Vagina (tissue), 2 donors: ENCODE results near the gene DRGX. TPM values are rescaled to one million over a fixed set of nuclear protein-coding genes. Genes with fewer than 3 reads are reported as not detected.

Experiments used
- DNase-seq, 2 donors: peaks; one replicate each; pipeline ENCODE4 v3.0.0-alpha.2; 2017; ENCODE audit errors: extremely low spot score in 2 of 2
- H3K27ac ChIP-seq: fragments of 200-600 bp; sonication (generic); one replicate; pipeline ENCODE4 v1.5.1; 2019
- H3K27me3 ChIP-seq: fragments of 200-600 bp; sonication (generic); one replicate; pipeline ENCODE4 v1.5.1; 2019
- H3K36me3 ChIP-seq, 2 donors: fragments of 200-600 bp; sonication (generic); one replicate each; pipeline ENCODE4 v1.5.1; 2017 to 2019
- H3K4me1 ChIP-seq: fragments of 200-600 bp; sonication (generic); one replicate; pipeline ENCODE4 v1.5.1; 2019
- H3K4me3 ChIP-seq, 2 donors: fragments of 200-600 bp; sonication (generic); 1 replicate in 1 of 2; 2 replicates in 1 of 2; pipeline ENCODE4 v1.5.1; 2016 to 2019
- H3K9me3 ChIP-seq: fragments of 200-600 bp; sonication (generic); one replicate; pipeline ENCODE4 v1.5.1; 2019
- CTCF ChIP-seq, 3 experiments: fragments of 450-650 bp in 2 of 3; fragments of 200-600 bp in 1 of 3; sonication (generic) in 1 of 3; IDR thresholded peaks; one replicate each; pipeline ENCODE4 v1.5.1; 2017 to 2019; ENCODE audit warnings: antibody characterized with exemption in 3 of 3, mild to moderate bottlenecking in 2 of 3, moderate library complexity in 2 of 3
- POLR2A ChIP-seq, 2 donors: fragments of 450-650 bp; IDR thresholded peaks; one replicate each; pipeline ENCODE4 v1.6.1; 2017; ENCODE audit warnings: antibody characterized with exemption in 2 of 2, mild to moderate bottlenecking in 2 of 2, moderate library complexity in 2 of 2
- POLR2AphosphoS5 ChIP-seq, 2 donors: sonication (generic); formaldehyde crosslinking; IDR thresholded peaks; one replicate each; pipeline ENCODE4 v1.9.0; 2017; ENCODE audit warnings: antibody characterized with exemption in 2 of 2, mild to moderate bottlenecking in 2 of 2, low read depth in 1 of 2; ENCODE audit not compliant: insufficient read depth in 1 of 2
- intact Hi-C: fragments of 100-400 bp; cut with DNase I; formaldehyde crosslinking; loops from one replicate; pipeline ENCODE4 v1.15.1; 2023
- total RNA-seq: library from RNA; depleted of rRNA; stranded (reverse); fragments of >200 nt; gene quantifications from one replicate; pipeline ENCODE4 v1.2.3, GENCODE V29; 2016

The DRGX gene
- total RNA-seq, 1 donor from 2014 or later = not detected

GRCh38 chr10:49365675-49366415 is 30.0 kb downstream of the DRGX start:
- DNase-seq = peak; percentile 77 to 82
- H3K9me3 ChIP-seq = no peaks in the 10 kb centered on the region
- no peaks in the 10 kb centered on the region for H3K4me1 ChIP-seq
- H3K36me3 ChIP-seq = no peaks in the 10 kb centered on the region
- no peak for TF ChIP-seq POLR2A (IDR thresholded peaks at IDR 0.05)
- TF ChIP-seq CTCF (IDR thresholded peaks at IDR 0.05) = no peak
- no peak for TF ChIP-seq POLR2AphosphoS5 (IDR thresholded peaks at IDR 0.05; ENCODE audit: insufficient read depth in 1 of 2, low read depth in 1 of 2)
- intact Hi-C loops = no loop called here
- no peaks in the 10 kb centered on the region for H3K27me3 ChIP-seq
- H3K27ac ChIP-seq = no peak overlapping the region
- H3K4me3 ChIP-seq = no peak overlapping the region

GRCh38 chr10:49365275-49365674 is 30.6 kb downstream of the DRGX start:
- no peaks in the 10 kb centered on the region for H3K27me3 ChIP-seq
- DNase-seq = peak; percentile 49 to 58

GRCh38 chr10:49364747-49365146 is 31.1 kb downstream of the DRGX start:
- H3K9me3 ChIP-seq = no peaks in the 10 kb centered on the region

More at GRCh38 chr10:49365275-49365674, 30.6 kb downstream of the DRGX start:
- H3K9me3 ChIP-seq = no peaks in the 10 kb centered on the region
- intact Hi-C loops = no loop called here
- no peak overlapping the region for H3K27ac ChIP-seq
- no peaks in the 10 kb centered on the region for H3K36me3 ChIP-seq
- H3K4me1 ChIP-seq = no peaks in the 10 kb centered on the region
- no peak overlapping the region for H3K4me3 ChIP-seq
- no peak for TF ChIP-seq CTCF (IDR thresholded peaks at IDR 0.05)
- no peak for TF ChIP-seq POLR2A (IDR thresholded peaks at IDR 0.05)
- TF ChIP-seq POLR2AphosphoS5 (IDR thresholded peaks at IDR 0.05; ENCODE audit: insufficient read depth in 1 of 2, low read depth in 1 of 2) = no peak

GRCh38 chr10:49364051-49364450 is 31.8 kb downstream of the DRGX start:
- no peaks in the 10 kb centered on the region for H3K36me3 ChIP-seq
- no peaks in the 10 kb centered on the region for H3K27me3 ChIP-seq
- H3K4me1 ChIP-seq = no peaks in the 10 kb centered on the region
- H3K27ac ChIP-seq = no peak overlapping the region
- no peaks in the 10 kb centered on the region for H3K9me3 ChIP-seq
- intact Hi-C loops = no loop called here
- no peak for TF ChIP-seq CTCF (IDR thresholded peaks at IDR 0.05)
- TF ChIP-seq POLR2AphosphoS5 (IDR thresholded peaks at IDR 0.05; ENCODE audit: insufficient read depth in 1 of 2, low read depth in 1 of 2) = no peak
- no peak for TF ChIP-seq POLR2A (IDR thresholded peaks at IDR 0.05)
- H3K4me3 ChIP-seq = no peak overlapping the region
- DNase-seq = no peak

More at GRCh38 chr10:49364747-49365146, 31.1 kb downstream of the DRGX start:
- no peaks in the 10 kb centered on the region for H3K4me1 ChIP-seq
- H3K27ac ChIP-seq = no peak overlapping the region
- intact Hi-C loops = no loop called here
- H3K36me3 ChIP-seq = no peaks in the 10 kb centered on the region
- no peak for TF ChIP-seq CTCF (IDR thresholded peaks at IDR 0.05)
- no peak for TF ChIP-seq POLR2AphosphoS5 (IDR thresholded peaks at IDR 0.05; ENCODE audit: insufficient read depth in 1 of 2, low read depth in 1 of 2)
- TF ChIP-seq POLR2A (IDR thresholded peaks at IDR 0.05) = no peak
- H3K27me3 ChIP-seq = no peaks in the 10 kb centered on the region
- DNase-seq = peak in 1 of 2 donors; percentile 64
- no peak overlapping the region for H3K4me3 ChIP-seq
